Effector CD8-positive, alpha-beta T cell (primary cell): Measurements from ENCODE around the gene CCDC85A.
"Not testable (repeated sequence)": the region's sequence is repeated elsewhere in the genome, so short reads cannot be mapped to it uniquely, and the experiment has no call there.

ENCODE experiments used
- DNase-seq: peaks from one replicate; lab custom pipeline; 2025; lab: John Stamatoyannopoulos, UW
- total RNA-seq, 4 experiments: gene quantifications; one replicate each; lab custom pipeline; 2026; lab: John Stamatoyannopoulos, UW

CCDC85A gene
- total RNA-seq: 0 to 0.18 (median 0) reads per million in 4 experiments

DNA sequence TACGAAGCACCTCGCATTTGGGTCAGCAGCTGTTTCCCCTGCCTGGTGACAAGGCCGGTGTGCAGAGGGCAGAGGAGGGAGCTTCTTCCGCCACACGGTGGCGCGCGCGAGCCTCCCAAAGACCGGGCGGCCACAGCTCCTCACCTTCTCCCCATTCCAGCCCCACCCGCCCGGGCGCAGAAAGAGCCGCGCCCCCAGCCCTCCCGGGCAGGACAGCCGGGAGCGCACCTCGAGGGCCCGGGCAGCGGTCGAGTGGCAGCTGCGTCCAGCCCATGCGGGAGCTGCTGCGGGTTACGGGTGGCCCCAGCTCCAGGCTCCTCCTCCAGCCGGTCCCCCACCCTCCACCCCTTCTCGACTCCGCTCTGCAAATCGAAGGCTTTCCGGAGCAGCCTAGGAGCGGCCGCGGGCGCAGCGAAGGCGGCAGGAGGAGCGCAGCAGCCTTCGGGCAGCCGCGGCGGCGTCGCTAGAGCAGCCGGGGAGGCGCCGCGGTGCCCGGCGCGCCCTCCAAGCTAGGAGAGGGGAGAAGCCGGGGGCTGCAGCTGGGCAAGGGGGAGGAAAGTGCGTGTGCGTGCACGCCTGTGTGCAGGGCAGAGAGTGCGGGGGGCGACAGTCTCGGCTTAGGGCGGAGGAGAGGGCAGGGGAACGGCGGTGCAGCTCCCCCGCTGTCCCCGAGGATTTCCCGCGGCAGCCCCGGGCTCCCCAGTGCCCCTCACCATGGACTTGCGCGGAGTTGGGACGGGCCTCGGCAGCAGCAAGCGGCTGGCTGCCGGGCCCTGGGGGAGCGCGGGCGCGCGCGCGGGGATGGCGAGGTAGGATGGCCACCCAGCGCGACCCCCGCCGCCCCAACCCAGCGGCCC, at the start of gene CCDC85A:
Gene CCDC85A (plus strand): TSS at position 348 of the 857 bp plus-strand sequence. CDS start 635 bp downstream, outside the sequence.
- peak; percentile 2 for DNase-seq

DNA sequence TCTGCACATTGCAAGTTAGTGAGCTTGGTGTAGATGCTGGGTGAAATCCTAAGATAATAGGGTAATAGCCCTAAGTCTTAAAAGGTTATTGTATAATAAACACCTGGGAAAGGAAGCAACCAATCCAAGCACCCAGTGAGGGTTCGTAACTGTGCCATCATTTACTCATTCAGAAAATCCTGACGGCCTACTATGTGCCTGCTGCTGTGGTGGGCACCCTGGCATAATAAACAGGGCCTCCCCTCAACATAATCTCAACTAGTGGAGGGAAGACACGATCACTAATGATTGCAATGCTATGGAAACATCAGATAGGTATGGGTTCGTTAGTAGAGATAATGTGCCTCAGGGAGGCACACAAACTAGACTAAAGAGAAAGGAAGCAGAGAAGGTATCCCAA, 48.9 kb upstream of the CCDC85A start:
- DNase-seq: no peak

DNA sequence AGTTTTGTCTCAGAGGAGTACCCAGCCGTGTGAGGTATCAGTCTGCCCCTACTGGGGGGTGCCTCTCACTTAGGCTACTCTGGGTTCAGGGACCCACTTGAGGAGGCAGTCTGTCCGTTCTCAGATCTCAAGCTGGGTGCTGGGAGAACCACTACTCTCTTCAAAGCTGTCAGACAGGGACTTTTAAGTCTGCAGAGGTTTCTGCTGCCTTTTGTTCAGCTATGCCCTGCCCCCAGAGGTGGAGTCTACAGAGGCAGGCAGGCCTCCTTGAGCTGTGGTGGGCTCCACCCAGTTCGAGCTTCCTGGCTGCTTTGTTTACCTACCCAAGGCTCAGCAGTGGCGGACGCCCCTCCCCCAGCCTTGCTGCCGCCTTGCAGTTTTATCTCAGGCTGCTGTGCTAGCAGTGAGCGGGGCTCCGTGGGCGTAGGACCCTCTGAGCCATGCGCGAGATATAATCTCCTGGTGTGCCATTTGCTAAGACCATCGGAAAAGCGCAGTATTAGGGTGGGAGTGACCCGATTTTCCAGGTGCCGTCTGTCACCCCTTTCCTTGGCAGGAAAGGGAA, 41.2 kb upstream of the CCDC85A start:
- DNase-seq: not testable (repeated sequence)

DNA sequence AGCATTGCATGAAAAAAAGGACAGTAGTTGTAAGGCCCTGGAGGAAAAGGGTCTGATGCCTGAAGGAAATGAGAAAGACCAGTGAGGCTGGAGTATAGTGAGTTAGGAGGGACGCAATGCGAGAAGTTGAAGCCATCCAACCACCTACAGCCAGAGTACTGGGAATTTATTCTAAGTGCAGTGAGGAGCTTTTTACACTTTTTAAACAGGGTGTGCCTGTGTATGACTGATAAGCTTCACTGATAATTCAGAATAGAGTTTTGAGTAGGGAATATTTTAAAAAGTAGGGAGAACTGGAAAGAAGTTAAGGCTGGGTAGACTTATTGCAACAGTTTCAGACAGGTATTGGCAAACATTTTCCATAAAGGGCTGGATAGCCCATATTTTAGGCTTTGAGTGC, 35.9 kb upstream of the CCDC85A start:
- DNase-seq: no peak

DNA sequence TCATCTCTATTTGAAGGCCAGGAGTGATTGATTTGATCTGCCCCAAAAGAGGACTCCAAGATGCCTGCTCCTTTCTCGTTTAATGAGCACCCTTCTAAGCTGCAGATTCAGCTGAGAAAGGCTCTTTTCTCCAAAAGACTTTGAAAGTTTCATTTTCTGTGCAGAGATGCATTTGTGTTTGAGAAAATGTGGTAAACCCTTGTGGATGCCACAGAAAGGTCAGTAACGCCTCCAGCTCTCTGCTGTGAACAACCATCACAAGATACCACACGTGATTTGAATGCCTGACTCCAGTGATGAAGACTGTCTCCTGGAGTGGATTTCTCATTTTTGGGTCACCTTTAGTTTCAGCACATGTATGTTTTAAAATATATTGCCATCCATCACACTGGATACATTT, 35.0 kb upstream of the CCDC85A start:
- DNase-seq: no peak

DNA sequence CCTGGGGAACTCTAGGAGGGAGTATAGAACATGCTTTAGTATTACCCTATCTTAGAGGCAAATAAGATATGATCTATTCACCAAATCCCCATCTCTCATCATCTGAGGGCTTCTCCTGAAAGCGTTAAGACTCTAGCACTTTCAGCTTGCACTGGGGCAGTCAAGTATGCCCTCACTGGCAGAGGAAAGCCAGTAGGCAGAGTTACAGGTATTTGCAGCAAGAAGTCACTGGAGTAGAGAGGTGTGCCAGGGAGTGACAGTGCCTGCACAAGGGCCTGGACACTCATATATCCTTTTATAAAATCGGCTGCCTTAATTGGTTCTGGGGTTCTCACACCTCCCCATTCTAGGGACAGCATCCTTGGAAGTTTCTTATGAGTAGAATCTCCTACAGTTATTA, 31.9 kb upstream of the CCDC85A start:
- DNase-seq: no peak

DNA sequence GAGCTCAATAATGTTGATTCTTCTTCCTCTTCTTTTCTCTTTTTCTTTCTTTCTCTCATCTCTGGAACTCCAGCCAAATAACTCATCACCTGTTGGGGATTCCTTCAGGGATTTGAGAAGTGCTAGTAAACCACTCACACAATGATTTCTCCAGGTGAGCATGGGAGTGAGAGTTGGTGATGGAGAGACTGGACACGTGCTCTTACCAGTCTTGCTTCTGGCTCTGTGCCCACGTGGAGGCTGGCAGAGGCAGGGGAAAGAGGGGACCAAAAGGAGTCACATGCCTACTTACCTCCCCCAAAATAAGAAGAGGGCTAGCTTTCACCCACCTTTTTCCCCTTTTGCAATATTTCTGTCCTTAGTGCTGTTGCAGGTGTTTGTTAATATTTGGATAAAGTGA, 28.6 kb upstream of the CCDC85A start:
- no peak for DNase-seq

DNA sequence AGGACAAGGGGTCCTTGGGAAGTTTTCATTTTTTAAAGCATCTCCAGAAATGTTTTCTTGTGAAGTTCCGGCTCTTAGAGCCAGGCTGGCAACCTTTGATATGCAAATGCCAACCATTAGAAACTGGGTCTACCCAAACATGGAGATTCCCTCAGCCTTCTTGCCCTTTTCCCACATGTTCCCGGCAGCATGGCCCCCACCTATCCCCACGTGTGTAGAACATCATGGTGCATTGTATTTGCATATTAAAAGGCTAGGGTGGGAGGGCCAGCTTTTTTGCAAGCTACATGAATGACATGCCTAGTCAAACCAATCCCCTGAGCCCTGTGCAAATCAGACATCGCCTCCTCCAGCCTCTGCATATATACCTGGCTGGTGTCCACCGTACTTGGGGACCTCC, 23.9 kb upstream of the CCDC85A start:
- not testable (repeated sequence) for DNase-seq

DNA sequence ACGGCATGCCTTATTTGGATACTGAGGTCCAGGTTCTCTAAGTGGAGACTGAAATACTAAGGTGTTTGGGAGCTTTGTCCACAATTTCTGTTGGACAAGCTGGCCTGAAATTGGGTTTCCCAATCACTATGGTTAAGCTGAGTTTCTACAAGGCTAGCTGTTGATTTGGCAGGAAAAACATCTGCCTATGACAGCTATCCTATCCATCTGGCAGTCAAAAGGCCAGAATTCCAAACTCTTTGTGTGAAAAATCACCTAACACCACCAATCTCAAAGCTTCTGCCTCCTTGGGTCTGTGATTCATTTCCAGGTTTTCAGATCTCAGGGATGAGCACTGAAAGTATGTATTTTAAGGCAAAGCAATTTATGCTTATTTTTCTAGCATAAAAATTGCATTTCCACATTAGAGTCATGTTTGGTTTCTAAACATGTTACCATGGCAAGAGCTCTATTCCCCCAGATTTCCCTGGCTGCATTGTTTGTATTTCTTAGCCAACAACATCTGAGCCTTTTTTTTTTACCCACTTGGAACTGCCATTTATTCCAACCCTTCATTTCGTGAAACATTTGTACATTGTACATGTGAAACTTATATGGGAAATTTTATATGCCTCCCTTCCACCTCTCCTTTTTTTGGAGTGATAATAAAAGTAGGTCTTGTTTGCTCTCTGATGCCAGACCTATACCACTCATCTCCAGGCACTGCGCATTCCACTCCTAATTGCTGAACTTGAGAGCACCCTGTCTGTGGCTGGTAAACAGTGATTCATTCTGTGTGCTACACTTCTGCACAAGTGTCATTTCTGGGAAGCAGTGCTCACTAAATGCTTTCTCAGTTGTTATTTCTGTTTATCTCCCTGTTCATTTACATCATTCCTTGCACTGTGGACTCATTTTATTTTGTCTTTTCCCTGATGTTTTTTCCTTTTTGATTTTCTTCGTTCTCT, 15.9 kb upstream of the CCDC85A start:
- no peak for DNase-seq

DNA sequence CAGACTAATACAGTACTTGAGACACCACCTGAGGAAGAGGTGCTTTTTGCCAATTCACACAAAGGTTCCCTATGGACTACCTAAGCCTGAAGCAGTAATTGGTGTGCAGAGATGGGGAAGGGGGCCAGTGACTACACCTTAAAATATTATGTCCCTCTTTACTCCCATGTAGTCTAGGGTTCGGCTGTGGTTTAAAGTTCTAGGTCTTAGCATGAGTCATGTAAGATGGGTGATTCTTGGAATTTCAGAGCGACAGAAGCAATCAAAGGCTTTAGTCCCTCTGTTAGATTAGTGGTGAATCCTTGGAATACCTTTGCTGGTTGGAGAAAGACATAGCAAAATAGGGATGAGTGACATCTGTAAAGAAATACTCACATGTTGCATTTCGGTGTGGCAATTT, 14.3 kb upstream of the CCDC85A start:
- no peak for DNase-seq

DNA sequence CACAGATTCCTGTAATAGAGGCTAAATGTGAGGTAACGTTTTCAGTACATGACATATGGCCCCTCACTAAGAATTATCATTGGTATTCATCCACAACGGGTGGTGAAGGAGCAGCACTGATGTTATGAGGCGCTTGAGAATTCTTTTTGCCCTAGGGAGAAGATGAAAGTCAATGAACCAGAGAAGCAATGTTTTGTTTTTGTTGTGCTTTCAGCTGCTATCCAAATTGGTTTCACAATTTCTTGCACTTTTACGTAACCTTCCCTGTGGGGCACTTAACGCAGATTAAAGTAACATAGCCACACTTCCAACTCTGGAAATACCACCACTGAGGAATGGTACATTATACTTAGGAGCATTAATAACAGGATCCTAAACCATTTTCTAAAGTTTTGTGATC, 13.3 kb upstream of the CCDC85A start:
- DNase-seq: no peak

DNA sequence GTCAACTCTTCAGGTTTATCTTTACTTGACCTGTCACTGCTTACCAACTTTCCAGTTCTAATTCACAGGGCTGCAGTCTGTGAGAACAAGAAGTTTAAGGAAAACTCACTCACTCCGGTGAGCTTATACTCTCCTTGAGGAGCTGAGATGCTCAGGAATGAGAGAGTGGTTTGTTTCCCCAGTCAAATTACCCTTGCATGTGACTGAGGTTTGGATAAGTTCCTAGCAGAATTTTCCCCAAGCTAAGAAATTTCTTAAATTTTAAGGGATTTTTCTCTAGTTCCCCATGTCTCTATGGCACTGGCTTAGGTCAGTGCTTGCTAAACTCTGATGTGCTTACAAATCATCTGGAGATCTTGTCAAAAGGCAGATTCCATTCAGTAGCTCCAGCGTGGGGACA, 12.8 kb upstream of the CCDC85A start:
- no peak for DNase-seq

DNA sequence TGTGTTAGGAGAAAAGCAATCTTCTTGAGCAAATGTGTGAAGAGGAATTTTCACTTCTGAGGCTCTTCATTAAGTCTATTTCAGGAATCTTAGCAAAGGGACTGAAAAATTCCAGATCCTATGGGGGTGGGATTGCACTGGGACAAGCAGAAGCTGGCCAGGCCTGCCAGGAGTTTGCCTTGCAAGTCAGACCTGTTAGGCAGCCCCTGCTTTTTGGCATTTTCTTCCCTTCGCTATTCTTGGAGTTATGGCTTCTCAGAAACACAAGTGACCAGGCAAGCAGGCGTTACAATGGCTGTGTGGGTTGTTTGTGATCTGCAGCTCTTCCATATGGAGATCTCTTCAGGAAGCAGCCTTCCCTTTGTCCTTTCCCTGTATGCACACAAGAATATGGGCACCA, 8.0 kb upstream of the CCDC85A start:
- DNase-seq: no peak

DNA sequence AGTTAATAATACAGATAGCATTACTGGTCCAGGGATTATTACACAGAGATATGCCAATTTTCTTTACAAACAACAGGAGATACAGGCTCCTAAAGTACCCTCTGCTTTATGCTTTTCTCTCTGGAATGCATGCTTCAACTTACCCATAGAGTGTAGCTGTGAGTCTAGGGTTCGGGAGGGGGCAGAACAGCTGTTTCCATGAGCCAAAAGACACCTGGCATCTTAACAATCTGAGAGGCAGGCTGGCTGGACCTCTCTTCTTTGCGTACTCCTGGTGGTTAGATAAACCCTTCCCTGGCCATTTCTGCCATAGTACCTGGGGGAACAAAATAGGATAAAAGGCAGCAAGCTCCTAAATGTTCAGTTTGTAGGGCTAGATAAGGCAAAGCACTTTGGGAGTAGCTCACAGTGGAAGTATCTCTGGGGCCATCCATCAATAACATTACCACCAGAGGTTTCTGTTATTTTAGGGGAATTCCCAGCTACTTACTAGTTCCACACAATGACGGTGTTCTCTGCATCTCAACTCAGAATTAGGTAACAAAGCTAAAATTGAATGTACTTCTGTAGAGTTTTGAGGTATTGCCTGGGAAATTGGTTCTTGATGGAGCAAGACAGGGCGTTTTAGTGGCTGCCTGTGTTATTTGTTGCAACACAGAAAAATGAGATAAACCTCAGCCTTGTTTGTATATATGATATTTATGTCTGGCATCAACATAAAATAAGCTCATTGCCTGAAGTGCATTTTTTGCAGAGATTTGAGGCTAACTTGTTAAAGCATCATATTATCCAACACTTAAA, 6.2 kb upstream of the CCDC85A start:
- no peak for DNase-seq

DNA sequence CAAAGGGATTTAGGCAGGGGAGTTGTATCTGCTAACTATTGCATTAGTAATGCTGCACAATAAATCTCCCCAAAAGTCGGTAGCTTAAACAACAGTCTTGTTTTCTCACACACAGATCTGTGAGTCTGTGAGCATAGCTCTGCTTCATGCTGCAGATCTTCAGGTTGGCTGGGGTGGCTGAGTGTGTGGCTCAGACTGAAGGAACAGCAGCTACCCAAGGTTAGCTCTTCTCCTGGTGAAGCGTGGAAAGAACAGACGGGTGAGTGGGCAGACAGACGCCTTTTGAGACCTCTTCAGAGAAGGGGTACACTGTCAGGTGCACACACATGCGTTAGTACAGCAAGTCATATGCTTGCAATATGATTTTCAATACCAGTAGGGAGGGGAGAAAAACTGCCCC, 3.9 kb upstream of the CCDC85A start:
- DNase-seq: no peak

DNA sequence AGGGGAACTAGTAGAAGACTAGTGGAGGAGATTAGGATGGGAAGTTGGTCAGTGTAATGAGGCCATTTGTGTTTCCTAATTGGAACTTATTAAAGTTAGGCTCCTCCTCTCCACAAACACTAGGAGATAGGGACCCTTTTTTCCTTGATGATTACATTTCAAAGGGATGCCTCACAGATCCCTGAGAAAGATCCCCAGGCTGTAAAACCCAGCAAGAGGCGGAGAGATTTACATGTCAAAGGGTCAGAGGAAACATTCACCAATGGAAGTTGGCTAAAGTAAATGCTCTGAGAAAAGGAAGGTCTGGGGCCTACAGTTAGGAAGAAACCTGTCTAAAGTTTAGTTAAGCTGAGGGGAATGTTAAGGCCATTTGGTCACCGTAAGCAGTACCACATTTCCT, 1.4 kb upstream of the CCDC85A start:
- no peak for DNase-seq

DNA sequence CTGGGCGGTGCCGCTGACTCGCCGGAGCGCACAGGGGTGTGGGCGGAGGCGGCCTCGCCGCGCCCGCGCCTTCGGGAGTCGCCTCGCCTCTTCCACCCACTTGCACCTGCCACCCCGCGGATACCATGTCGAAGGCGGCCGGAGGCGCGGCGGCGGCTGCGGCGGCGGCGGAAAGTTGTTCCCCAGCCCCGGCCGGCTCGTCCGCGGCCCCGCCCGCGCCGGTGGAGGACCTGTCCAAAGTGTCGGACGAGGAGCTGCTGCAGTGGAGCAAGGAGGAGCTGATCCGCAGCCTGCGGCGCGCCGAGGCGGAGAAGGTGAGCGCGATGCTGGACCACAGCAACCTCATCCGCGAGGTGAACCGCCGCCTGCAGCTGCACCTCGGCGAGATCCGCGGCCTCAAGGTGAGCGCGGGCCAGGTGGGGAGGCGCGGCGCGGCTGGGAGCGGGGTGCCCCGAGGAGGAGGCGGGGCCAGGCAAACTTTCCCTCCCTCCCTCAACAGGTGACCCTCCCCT, 766 bp downstream of the CCDC85A start:
- DNase-seq: no peak

DNA sequence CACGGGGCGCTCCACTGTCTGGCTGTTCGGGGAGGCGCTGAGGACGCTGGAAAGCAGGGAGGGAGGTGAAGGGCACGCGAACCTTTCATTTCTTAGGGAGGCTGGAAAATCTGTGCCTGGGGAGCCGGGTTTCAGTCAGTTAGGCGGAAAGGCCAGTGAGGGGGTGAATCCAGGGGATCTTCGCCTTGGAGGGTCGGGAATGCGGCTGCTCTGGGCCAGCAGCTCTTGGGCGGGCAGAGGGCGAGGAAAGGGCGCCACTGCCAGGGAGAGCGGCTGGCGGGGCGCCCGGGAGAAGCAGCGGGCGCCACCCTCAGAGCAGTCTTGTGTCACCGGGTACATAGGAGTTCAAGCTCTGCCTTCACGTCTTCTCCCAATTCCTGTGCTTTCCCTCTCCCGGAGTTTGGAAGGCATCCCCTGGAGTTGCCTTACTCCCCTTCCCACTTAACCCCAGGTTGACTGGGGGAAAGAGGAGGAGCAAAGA, 1.4 kb downstream of the CCDC85A start:
- no peak for DNase-seq

DNA sequence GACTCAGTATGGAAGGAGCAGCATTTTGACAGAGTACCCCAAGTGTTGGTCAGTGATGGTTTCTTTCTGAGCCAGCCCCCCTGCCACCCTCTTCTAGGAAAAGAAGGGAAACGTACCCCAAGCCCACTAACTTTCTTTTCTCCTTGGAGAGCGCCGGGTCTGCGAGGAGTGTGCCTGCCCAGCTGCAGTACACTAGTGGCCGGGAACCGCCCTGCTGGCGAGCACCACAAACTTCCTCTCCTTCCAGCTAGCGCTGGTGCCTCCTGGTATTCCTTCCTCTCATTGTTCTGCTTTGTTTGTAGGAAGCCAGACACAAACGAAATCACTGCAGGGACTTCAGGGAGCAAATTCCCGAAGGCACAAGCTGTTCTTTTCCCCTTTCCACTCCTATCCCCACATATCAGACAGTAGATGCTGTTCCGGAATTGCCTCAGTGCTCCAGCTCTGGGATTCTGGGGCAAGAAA, 1.8 kb downstream of the CCDC85A start:
- DNase-seq: no peak

DNA sequence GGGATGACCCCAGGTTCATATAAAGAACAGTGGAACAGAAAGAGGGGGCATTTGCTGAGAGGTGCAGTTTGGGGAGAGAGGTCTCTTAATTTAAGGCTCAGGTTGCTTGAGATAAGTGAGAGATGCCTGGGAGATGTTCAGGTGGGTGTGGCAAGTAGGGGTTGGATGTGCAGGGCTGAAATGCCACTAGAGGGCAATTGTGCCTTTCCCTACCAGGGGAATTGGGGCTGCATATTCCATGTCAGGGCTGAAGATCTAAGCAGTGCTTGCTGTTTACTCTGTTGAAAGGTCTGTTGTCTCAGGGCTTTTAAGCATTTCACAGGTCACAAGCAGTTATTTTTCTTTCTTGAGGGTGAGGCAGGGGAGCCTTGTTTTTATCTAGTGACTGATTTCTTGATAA, 7.8 kb downstream of the CCDC85A start:
- DNase-seq: no peak

DNA sequence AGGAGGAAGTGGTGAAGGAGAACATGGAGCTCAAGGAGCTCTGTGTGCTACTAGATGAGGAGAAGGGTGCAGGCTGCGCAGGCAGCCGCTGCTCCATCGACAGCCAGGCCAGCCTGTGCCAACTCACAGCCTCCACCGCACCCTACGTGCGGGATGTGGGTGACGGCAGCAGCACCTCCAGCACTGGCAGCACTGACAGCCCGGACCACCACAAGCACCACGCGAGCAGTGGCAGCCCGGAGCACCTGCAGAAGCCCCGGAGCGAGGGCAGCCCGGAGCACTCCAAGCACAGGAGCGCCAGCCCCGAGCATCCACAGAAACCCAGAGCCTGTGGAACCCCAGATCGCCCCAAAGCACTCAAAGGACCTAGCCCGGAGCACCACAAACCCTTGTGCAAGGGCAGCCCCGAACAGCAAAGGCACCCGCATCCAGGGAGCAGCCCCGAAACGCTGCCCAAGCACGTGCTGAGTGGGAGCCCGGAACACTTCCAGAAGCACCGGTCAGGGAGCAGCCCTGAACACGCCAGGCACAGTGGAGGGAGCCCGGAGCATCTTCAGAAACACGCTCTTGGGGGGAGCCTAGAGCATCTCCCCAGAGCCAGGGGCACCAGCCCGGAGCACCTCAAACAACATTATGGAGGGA, 9.0 kb downstream of the CCDC85A start:
- no peak for DNase-seq
